HG02981 (cell line): ENCODE results near the gene KCNA5.

Source experiments
- ATAC-seq: cut with Tn5 transposase; IDR thresholded peaks from one replicate; pipeline ENCODE4 v1.9.1; 2021; ENCODE audit warnings: mild to moderate bottlenecking, moderate library complexity; ENCODE audit not compliant: unreplicated experiment

The KCNA5 gene

DNA sequence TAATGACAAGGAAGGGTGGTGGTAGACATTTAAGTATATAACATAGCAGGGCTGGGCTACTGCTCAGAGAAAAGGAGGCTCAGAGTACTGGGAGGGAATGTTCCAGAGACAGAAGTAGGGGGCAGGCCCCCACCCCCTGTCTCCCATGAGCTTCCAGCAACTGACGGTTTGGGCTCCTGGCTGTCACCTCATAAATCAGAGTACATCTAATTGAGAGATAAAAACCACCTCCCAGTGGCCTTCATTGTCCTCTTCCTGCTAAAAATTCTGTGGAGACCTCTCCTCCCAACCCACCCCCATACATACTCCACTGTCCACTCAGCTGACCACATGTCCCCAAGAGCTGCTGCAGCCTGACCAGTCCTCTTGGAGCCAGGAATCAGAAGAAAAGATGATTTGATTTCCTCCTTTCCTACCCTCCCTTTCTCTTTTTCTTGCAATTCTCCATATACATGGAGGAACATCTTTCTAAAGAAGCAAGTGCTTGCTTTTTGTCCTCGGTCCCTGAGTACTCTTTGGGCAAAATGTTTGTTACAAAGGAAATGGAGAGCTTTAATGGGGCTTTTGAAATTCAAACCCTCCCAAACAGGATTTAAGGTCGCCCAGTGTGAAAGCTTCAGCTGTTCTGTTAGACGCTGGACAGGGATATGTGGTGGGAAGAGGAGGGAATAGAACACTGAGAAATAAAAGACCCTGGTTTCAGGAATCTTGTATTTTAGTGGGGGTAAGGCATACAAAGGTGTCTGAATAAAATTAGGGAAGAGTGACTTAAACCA is 16.4 kb upstream of the KCNA5 start:
- no peak for ATAC-seq

GRCh38 chr12:5030066-5030465 is 13.6 kb upstream of the KCNA5 start:
- no peak for ATAC-seq

DNA sequence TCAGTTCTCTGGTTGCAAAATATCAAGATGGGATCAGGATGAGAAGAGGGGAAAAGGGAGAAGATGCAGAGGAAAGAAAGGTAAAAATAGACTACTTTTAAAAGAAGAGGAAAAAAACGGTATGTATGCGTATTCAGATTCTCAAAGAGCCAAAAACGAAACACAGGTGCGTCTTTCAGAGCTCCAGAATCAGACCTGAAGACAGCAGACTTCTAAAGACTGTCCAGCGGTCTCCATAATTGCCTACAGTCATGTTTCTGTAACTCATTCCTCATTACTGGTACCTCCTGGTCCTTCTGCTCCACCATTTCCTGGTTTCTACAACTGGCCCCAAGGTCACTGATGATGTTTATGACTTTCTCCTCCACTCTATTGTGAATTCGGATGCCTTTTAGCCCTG is 12.4 kb upstream of the KCNA5 start:
- no peak for ATAC-seq

DNA sequence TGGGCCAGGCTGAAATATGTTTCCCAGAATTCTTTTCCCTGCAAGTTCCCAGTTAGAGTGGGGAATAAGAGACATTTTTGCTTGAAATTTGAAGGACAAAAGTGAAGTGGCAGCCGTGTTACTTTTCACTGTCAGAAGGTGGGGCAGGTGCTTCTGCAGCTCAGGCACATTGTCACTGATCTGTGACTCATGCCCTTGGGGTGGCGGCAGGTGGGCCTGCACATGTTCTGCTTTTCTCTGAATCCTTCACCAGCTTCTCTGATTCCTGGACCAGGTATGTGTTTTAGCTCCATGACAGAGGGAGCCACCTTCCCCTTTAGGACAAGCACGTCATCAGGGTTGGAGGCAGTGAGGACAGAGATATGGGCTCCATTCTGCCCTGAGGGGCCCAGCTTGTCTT is 11.7 kb upstream of the KCNA5 start:
- ATAC-seq, result no peak

DNA sequence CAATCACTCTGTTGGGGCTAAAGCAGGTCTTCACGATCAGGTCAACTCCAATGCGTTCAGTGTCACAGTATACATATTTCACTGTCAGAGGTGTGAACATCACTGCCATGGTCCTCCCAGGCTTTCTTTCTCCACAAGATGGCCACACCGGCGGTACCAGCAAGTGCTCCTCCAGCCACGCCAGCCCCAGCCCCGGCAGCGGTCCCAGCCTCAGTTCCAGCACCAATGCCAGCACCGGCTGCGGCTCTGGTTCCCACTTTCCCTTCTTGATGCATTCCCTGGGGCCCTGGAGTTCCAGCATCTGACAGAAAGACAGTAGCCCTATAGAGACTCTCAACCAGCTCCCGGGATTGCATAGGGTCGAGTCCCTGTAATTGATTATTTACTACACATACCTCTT is 10.9 kb upstream of the KCNA5 start:
- no peak for ATAC-seq

GRCh38 chr12:5033883-5034282 is 9.8 kb upstream of the KCNA5 start:
- no peak for ATAC-seq

GRCh38 chr12:5034603-5035002 is 9.1 kb upstream of the KCNA5 start:
- ATAC-seq, result no peak

DNA sequence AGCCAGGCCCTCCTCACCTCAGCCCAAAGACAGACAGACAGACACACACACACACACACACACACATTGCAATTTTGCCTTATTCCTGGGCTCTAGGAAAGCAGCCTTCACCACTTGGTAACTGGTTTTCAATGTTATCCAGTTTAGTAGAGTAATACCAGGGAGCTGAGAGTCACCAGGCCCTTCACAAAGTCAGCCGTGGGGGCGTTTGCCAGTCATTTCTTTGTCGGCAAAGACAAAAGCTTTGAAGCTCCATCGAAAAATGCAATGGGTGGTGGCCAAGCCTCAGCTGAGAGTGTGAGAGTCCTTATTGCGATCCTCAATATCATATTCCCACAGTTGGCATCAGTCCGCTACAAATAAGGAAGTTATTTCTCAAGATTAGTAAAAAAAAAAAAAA is 8.1 kb upstream of the KCNA5 start:
- no peak for ATAC-seq

- ATAC-seq, result no peak
These were observed 7.6 kb upstream of the KCNA5 start for GRCh38 chr12:5036031-5036430.

DNA sequence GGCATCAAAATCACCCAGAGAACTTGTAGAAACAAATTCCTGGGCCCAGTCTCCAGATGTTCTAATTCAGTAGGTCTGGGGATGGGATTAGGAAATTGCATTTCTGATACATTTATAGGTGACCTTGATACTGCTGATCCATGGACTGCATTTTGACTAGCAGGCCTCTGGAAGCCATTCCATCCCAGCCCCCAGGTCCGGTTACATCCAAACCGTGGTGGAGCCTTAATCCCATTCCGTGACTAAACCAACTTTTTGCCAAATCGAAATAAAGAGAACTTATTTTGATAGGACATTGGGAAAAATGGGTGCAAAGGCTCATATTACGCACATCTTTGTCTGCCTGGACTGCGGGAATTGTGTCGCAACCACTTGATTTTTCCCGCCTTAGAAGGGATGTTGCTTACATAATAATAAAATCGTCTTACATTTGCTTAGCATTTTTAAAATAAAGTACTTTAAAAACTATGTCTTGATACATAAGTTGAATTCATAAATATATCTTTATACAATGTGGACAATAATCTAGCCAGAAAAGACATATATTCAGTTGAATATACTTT is 5.8 kb upstream of the KCNA5 start:
- ATAC-seq, result no peak

- ATAC-seq, result no peak
These were observed 4.8 kb upstream of the KCNA5 start for GRCh38 chr12:5038781-5039311.

- ATAC-seq, result no peak
These were observed 3.9 kb upstream of the KCNA5 start for GRCh38 chr12:5039815-5040214.

DNA sequence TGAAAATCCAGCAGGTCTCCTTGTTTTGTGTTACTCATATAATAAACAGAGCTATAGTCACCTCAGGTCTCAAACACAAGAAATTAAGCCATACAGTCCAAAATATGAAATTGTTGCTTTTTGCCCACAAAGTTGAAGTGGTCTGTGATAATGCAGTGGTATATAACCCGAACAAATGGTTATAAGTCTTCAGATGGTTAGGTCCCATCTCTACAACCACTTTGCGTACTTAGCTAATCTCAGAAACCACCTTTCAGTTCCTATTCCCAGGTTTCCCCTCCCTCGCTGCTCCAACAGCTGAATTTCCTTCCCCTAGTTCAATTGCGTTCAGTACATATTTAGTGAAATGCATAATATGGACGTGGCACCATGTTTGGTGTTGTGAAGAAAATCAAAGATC is 3.3 kb upstream of the KCNA5 start:
- ATAC-seq, result no peak

GRCh38 chr12:5044420-5045295 is 979 bp downstream of the KCNA5 start:
- no peak for ATAC-seq

GRCh38 chr12:5047094-5047493 is 3.4 kb downstream of the KCNA5 start:
- ATAC-seq, result no peak

DNA sequence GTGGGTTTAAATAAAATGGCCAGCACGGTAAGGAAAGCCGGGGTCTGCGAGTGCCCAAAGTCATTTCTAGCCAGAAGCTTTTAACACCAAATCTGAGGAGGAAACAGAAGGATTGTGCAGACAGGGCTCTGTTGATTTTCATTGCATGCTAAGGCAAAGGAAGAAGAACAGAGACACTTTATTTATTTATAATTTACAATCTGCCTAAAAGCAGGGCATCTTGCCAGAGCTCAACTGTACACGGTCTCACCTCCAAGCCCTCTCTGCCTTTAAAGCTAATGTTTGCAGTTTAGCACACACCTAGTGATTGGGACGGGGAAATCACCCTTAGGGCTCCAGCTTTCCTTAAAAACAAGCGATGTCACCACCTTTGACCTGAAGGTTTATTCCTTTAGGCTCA is 4.0 kb downstream of the KCNA5 start:
- ATAC-seq, result no peak

DNA sequence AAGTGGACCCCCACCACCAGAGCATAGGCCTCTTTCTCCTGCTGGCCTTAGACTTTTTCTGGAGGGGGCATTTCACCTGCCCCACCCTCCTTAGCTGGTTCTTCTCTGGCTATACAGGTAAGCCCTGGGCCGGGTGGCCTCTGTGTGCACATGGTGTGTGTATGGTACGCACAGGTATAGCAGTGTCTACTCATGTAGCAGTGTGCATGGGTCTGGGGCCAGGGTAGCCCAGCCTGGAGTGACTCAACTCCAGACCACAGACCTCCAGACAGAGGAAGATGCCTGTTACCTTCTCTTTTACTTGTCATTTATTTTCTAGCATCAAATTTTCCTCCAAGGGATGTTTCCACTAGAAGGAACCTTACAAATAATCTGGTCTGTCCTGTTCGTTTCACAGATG is 6.9 kb downstream of the KCNA5 start:
- no peak for ATAC-seq

DNA sequence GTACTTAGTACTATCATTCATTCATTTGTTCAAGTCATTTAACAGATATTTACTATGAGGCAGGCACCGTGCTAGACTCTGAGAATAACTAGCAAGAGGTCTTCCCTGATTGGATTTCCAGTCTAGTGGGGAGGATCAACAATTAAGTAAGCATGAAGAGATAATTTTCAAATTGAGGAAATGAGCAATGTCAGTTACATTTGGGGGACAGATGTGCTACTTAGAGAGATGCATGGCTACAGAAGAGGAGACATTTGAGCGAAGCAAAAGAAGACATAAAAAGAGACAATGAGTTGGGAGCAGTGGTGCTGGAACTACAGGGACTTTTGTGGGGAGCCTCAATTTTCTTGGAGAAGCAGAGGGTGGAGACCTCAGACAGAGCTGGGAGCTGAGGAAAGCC is 7.7 kb downstream of the KCNA5 start:
- ATAC-seq, result no peak

DNA sequence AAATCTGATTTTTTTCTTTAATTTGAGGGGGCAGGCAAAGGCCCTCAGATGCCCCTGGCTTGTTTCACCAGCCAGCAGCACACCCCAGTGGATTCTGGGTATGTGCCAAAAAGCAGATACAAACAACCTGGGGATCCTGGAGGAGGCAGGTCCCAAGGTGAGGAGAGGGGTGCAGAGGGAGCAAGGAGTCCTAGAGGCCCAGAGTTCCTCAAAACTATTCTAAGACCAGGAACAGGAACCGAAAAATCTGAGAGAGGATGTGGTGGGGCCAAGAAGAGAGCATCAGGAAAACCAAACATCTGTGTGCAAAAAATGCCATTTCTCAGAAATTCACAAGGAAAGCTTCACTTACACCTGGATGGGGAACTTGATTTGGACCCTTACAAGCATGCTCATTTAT is 8.2 kb downstream of the KCNA5 start:
- no peak for ATAC-seq

- ATAC-seq, result no peak
These were observed 8.7 kb downstream of the KCNA5 start for GRCh38 chr12:5052348-5052747.

- no peak for ATAC-seq
These were observed 15.7 kb downstream of the KCNA5 start for GRCh38 chr12:5059358-5059757.

- ATAC-seq, result no peak
These were observed 17.3 kb downstream of the KCNA5 start for GRCh38 chr12:5060958-5061357.
